ENCODE results near the gene OSBPL6.
"Not testable (repeated sequence)": the region's sequence is repeated elsewhere in the genome, so short reads cannot be mapped to it uniquely, and the experiment has no call there.

OSBPL6 gene

GRCh38 chr2:178397002-178397605 lies 202.8 kb downstream of the OSBPL6 start:
- Histone ChIP-seq H3K4me3 (ENCODE audit: low read length) (no peak overlapping the region), H2AFZ (ENCODE audit: low read depth, low read length) (no peak overlapping the region), H3K36me3 (ENCODE audit: insufficient read depth, low read length) (no peaks in the 10 kb centered on the region), H3K4me1 (ENCODE audit: insufficient read depth, low read length) (peaks cover 7% of the 10 kb centered on the region), H3K27me3 (ENCODE audit: insufficient read depth, low read length) (no peaks in the 10 kb centered on the region), H3K9me3 (ENCODE audit: low read length) (no peaks in the 10 kb centered on the region)

GRCh38 chr2:178401994-178402437 lies 207.7 kb downstream of the OSBPL6 start:
- Histone ChIP-seq H3K4me3 (ENCODE audit: low read length) (no peak overlapping the region), H3K9me3 (ENCODE audit: low read length) (no peaks in the 10 kb centered on the region), H2AFZ (ENCODE audit: low read depth, low read length) (no peak overlapping the region), H3K4me1 (ENCODE audit: insufficient read depth, low read length) (no peaks in the 10 kb centered on the region), H3K27me3 (ENCODE audit: insufficient read depth, low read length) (no peaks in the 10 kb centered on the region), H3K36me3 (ENCODE audit: insufficient read depth, low read length) (no peaks in the 10 kb centered on the region)

GRCh38 chr2:178403671-178404306 lies 209.5 kb downstream of the OSBPL6 start:
- Histone ChIP-seq H3K9me3 (ENCODE audit: low read length) (no peaks in the 10 kb centered on the region), H2AFZ (ENCODE audit: low read depth, low read length) (no peak overlapping the region), H3K36me3 (ENCODE audit: insufficient read depth, low read length) (no peaks in the 10 kb centered on the region), H3K4me1 (ENCODE audit: insufficient read depth, low read length) (no peaks in the 10 kb centered on the region), H3K4me3 (ENCODE audit: low read length) (no peak overlapping the region), H3K27me3 (ENCODE audit: insufficient read depth, low read length) (no peaks in the 10 kb centered on the region)

GRCh38 chr2:178404368-178404767 lies 210.1 kb downstream of the OSBPL6 start:
- H3K9me3 ChIP-seq (ENCODE audit: low read length) = no peaks in the 10 kb centered on the region
- H3K4me3 ChIP-seq (ENCODE audit: low read length) = no peak overlapping the region
- no peaks in the 10 kb centered on the region for H3K27me3 ChIP-seq (ENCODE audit: insufficient read depth, low read length)
- no peaks in the 10 kb centered on the region for H3K4me1 ChIP-seq (ENCODE audit: insufficient read depth, low read length)
- H2AFZ ChIP-seq (ENCODE audit: low read depth, low read length) = no peak overlapping the region
- H3K36me3 ChIP-seq (ENCODE audit: insufficient read depth, low read length) = no peaks in the 10 kb centered on the region

GRCh38 chr2:178409261-178409660 lies 214.9 kb downstream of the OSBPL6 start:
- no peaks in the 10 kb centered on the region for H3K27me3 ChIP-seq (ENCODE audit: insufficient read depth, low read length)
- H2AFZ ChIP-seq (ENCODE audit: low read depth, low read length) = no peak overlapping the region
- no peak overlapping the region for H3K4me3 ChIP-seq (ENCODE audit: low read length)
- no peaks in the 10 kb centered on the region for H3K4me1 ChIP-seq (ENCODE audit: insufficient read depth, low read length)
- H3K36me3 ChIP-seq (ENCODE audit: insufficient read depth, low read length) = no peaks in the 10 kb centered on the region
- H3K9me3 ChIP-seq (ENCODE audit: low read length) = no peaks in the 10 kb centered on the region

GRCh38 chr2:178412047-178412446 lies 217.7 kb downstream of the OSBPL6 start:
- Histone ChIP-seq H3K4me1 (ENCODE audit: insufficient read depth, low read length) (peaks cover 2% of the 10 kb centered on the region), H3K27me3 (ENCODE audit: insufficient read depth, low read length) (no peaks in the 10 kb centered on the region), H3K36me3 (ENCODE audit: insufficient read depth, low read length) (no peaks in the 10 kb centered on the region), H2AFZ (ENCODE audit: low read depth, low read length) (no peak overlapping the region), H3K4me3 (ENCODE audit: low read length) (no peak overlapping the region), H3K9me3 (ENCODE audit: low read length) (no peaks in the 10 kb centered on the region)

- not testable (repeated sequence) for H3K9me3 ChIP-seq (ENCODE audit: low read length)
Measured at GRCh38 chr2:178412453-178412852, 218.1 kb downstream of the OSBPL6 start.

GRCh38 chr2:178413472-178414265 lies 219.4 kb downstream of the OSBPL6 start:
- H3K9me3 ChIP-seq (ENCODE audit: low read length) = no peaks in the 10 kb centered on the region
- peak overlapping the region; percentile 97 for H3K4me3 ChIP-seq (ENCODE audit: low read length)
- no peaks in the 10 kb centered on the region for H3K27me3 ChIP-seq (ENCODE audit: insufficient read depth, low read length)
- no peaks in the 10 kb centered on the region for H3K36me3 ChIP-seq (ENCODE audit: insufficient read depth, low read length)
- peak overlapping the region; percentile 98 for H2AFZ ChIP-seq (ENCODE audit: low read depth, low read length)
- peaks cover 2% of the 10 kb centered on the region for H3K4me1 ChIP-seq (ENCODE audit: insufficient read depth, low read length)

More at GRCh38 chr2:178412453-178412852, 218.1 kb downstream of the OSBPL6 start:
- not testable (repeated sequence) for H3K36me3 ChIP-seq (ENCODE audit: insufficient read depth, low read length); H3K27me3 ChIP-seq (ENCODE audit: insufficient read depth, low read length); H3K4me3 ChIP-seq (ENCODE audit: low read length); H2AFZ ChIP-seq (ENCODE audit: low read depth, low read length); H3K4me1 ChIP-seq (ENCODE audit: insufficient read depth, low read length)

- Histone ChIP-seq H3K36me3 (ENCODE audit: insufficient read depth, low read length) (no peaks in the 10 kb centered on the region), H3K4me1 (ENCODE audit: insufficient read depth, low read length) (peaks cover 2% of the 10 kb centered on the region), H3K27me3 (ENCODE audit: insufficient read depth, low read length) (no peaks in the 10 kb centered on the region), H3K4me3 (ENCODE audit: low read length) (peak overlapping the region; percentile 97), H3K9me3 (ENCODE audit: low read length) (no peaks in the 10 kb centered on the region), H2AFZ (ENCODE audit: low read depth, low read length) (peak overlapping the region; percentile 98)
Measured at GRCh38 chr2:178414266-178415247, 220.2 kb downstream of the OSBPL6 start.

GRCh38 chr2:178415979-178416378 lies 221.7 kb downstream of the OSBPL6 start:
- H3K9me3 ChIP-seq (ENCODE audit: low read length) = peaks cover under 1% of the 10 kb centered on the region
- H3K36me3 ChIP-seq (ENCODE audit: insufficient read depth, low read length) = peaks cover 2% of the 10 kb centered on the region
- H3K4me3 ChIP-seq (ENCODE audit: low read length) = no peak overlapping the region
- no peaks in the 10 kb centered on the region for H3K27me3 ChIP-seq (ENCODE audit: insufficient read depth, low read length)
- no peak overlapping the region for H2AFZ ChIP-seq (ENCODE audit: low read depth, low read length)
- H3K4me1 ChIP-seq (ENCODE audit: insufficient read depth, low read length) = peaks cover 2% of the 10 kb centered on the region

GRCh38 chr2:178417916-178418315 lies 223.6 kb downstream of the OSBPL6 start:
- Histone ChIP-seq H3K36me3 (ENCODE audit: insufficient read depth, low read length) (peaks cover 2% of the 10 kb centered on the region), H3K9me3 (ENCODE audit: low read length) (peaks cover 2% of the 10 kb centered on the region), H3K4me3 (ENCODE audit: low read length) (no peak overlapping the region), H3K4me1 (ENCODE audit: insufficient read depth, low read length) (peaks cover 2% of the 10 kb centered on the region), H2AFZ (ENCODE audit: low read depth, low read length) (no peak overlapping the region), H3K27me3 (ENCODE audit: insufficient read depth, low read length) (no peaks in the 10 kb centered on the region)

GRCh38 chr2:178418426-178418825 lies 224.1 kb downstream of the OSBPL6 start:
- H3K4me3 ChIP-seq (ENCODE audit: low read length) = no peak overlapping the region
- H3K36me3 ChIP-seq (ENCODE audit: insufficient read depth, low read length) = peaks cover 2% of the 10 kb centered on the region
- H3K9me3 ChIP-seq (ENCODE audit: low read length) = peaks cover 2% of the 10 kb centered on the region
- H3K27me3 ChIP-seq (ENCODE audit: insufficient read depth, low read length) = no peaks in the 10 kb centered on the region
- H2AFZ ChIP-seq (ENCODE audit: low read depth, low read length) = no peak overlapping the region
- H3K4me1 ChIP-seq (ENCODE audit: insufficient read depth, low read length) = peaks cover 2% of the 10 kb centered on the region
